Panc1 (cell line): Measurements from ENCODE around the gene CAVIN1.

Source experiments
- POLR2AphosphoS5 ChIP-seq: IDR thresholded peaks from 2 replicates; pipeline ENCODE4 v1.6.1; 2012; ENCODE audit warnings: mild to moderate bottlenecking, low read depth, low read length, moderate library complexity
- SIN3A ChIP-seq: IDR thresholded peaks from 2 replicates; pipeline ENCODE4 v1.6.1; 2012; ENCODE audit warnings: low read depth, mild to moderate bottlenecking, low read length, moderate library complexity, borderline replicate concordance; ENCODE audit not compliant: insufficient read depth
- TCF7L2 ChIP-seq: IDR thresholded peaks from 2 replicates; pipeline ENCODE4 v1.6.1; 2011; ENCODE audit warnings: mild to moderate bottlenecking, low read depth, low read length, inconsistent platforms
- TF ChIP-seq, protein P1 (sequence below): fragments of 450-650 bp; IDR thresholded peaks from 2 replicates; pipeline ENCODE4 v1.5.1; 2017; ENCODE audit warnings: mild to moderate bottlenecking
- TF ChIP-seq, protein P2 (sequence below), 2 experiments: IDR thresholded peaks; 2 replicates each; pipeline ENCODE4 v1.6.1; 2011 to 2012; ENCODE audit warnings: low read depth in 2 of 2, control low read depth in 1 of 2, low read length in 1 of 2, mild to moderate bottlenecking in 1 of 2, moderate library complexity in 1 of 2; ENCODE audit not compliant: insufficient read depth in 1 of 2

DNA sequence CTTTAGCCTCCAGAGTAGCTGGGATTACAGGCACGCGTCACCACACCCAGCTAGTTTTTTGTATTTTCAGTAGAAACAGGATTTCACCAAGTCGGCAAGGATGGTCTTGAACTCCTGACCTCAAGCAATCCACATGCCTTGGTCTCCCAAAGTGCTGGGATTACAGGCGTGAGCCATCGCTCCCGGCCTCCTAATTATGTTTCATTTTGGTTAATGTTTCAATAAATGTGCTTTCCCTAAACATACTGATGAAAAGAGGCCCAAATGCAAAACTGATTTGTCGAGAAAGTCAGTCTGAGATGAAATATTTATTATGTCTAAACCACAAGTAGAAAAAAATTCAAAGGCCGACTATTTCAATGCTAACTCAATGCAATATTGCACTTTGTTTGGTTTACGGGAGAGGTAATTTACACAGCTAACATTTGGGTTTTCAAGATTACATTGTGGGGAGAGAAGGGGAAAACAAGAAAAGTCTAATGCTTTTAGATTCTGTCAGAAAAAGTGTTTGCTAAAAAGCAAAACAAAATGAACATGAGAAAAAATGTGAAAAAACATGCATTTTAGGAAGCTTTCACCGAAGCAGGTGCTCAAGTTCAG is 44.6 kb downstream of the CAVIN1 start:
- TF ChIP-seq, protein P1, sequence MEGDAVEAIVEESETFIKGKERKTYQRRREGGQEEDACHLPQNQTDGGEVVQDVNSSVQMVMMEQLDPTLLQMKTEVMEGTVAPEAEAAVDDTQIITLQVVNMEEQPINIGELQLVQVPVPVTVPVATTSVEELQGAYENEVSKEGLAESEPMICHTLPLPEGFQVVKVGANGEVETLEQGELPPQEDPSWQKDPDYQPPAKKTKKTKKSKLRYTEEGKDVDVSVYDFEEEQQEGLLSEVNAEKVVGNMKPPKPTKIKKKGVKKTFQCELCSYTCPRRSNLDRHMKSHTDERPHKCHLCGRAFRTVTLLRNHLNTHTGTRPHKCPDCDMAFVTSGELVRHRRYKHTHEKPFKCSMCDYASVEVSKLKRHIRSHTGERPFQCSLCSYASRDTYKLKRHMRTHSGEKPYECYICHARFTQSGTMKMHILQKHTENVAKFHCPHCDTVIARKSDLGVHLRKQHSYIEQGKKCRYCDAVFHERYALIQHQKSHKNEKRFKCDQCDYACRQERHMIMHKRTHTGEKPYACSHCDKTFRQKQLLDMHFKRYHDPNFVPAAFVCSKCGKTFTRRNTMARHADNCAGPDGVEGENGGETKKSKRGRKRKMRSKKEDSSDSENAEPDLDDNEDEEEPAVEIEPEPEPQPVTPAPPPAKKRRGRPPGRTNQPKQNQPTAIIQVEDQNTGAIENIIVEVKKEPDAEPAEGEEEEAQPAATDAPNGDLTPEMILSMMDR, result no peak
- TF ChIP-seq POLR2AphosphoS5 (no peak), SIN3A (no peak), TCF7L2 (no peak)
- TF ChIP-seq, protein P2, sequence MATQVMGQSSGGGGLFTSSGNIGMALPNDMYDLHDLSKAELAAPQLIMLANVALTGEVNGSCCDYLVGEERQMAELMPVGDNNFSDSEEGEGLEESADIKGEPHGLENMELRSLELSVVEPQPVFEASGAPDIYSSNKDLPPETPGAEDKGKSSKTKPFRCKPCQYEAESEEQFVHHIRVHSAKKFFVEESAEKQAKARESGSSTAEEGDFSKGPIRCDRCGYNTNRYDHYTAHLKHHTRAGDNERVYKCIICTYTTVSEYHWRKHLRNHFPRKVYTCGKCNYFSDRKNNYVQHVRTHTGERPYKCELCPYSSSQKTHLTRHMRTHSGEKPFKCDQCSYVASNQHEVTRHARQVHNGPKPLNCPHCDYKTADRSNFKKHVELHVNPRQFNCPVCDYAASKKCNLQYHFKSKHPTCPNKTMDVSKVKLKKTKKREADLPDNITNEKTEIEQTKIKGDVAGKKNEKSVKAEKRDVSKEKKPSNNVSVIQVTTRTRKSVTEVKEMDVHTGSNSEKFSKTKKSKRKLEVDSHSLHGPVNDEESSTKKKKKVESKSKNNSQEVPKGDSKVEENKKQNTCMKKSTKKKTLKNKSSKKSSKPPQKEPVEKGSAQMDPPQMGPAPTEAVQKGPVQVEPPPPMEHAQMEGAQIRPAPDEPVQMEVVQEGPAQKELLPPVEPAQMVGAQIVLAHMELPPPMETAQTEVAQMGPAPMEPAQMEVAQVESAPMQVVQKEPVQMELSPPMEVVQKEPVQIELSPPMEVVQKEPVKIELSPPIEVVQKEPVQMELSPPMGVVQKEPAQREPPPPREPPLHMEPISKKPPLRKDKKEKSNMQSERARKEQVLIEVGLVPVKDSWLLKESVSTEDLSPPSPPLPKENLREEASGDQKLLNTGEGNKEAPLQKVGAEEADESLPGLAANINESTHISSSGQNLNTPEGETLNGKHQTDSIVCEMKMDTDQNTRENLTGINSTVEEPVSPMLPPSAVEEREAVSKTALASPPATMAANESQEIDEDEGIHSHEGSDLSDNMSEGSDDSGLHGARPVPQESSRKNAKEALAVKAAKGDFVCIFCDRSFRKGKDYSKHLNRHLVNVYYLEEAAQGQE (IDR thresholded peaks at IDR 0.05; ENCODE audit: insufficient read depth in 1 of 2, low read depth in 2 of 2, low read length in 1 of 2), result no peak
